HepG2 (cell line): ENCODE results near the gene CD19. TPM values are rescaled to one million over a fixed set of nuclear protein-coding genes. Genes with fewer than 3 reads are reported as not detected.

Experiments used
- AFF4 ChIP-seq: sonication (generic); formaldehyde crosslinking; IDR thresholded peaks from 2 replicates; pipeline ENCODE4 v1.4.0; 2020; ENCODE audit warnings: missing genetic modification reagents
- ATF2 ChIP-seq: sonication (generic); formaldehyde crosslinking; IDR thresholded peaks from 2 replicates; pipeline ENCODE4 v1.4.0; 2020; ENCODE audit warnings: missing genetic modification reagents
- BORCS8-MEF2B ChIP-seq: sonication (generic); formaldehyde crosslinking; IDR thresholded peaks from 2 replicates; pipeline ENCODE4 v1.8.0; 2022; ENCODE audit warnings: mild to moderate bottlenecking, missing genetic modification reagents
- CBFB ChIP-seq: sonication (generic); formaldehyde crosslinking; IDR thresholded peaks from 2 replicates; pipeline ENCODE4 v1.4.0; 2020; ENCODE audit warnings: missing genetic modification reagents
- CEBPG ChIP-seq: IDR thresholded peaks from 2 replicates; pipeline ENCODE4 v1.6.1; 2016
- ETV5 ChIP-seq: IDR thresholded peaks from 2 replicates; pipeline ENCODE4 v1.6.1; 2018; ENCODE audit warnings: missing biosample characterization, missing genetic modification reagents, inconsistent platforms, borderline replicate concordance
- KAT7 ChIP-seq: IDR thresholded peaks from 2 replicates; pipeline ENCODE4 v1.6.1; 2018; ENCODE audit warnings: borderline replicate concordance, missing compliant biosample characterization
- KDM2A ChIP-seq: sonication (generic); formaldehyde crosslinking; IDR thresholded peaks from 2 replicates; pipeline ENCODE4 v1.4.0; 2020; ENCODE audit warnings: low read depth, missing genetic modification reagents, borderline replicate concordance
- KLF15 ChIP-seq: sonication (generic); formaldehyde crosslinking; IDR thresholded peaks from 2 replicates; pipeline ENCODE4 v1.8.1; 2023; ENCODE audit warnings: borderline replicate concordance, mild to moderate bottlenecking, inconsistent platforms, missing genetic modification reagents, mixed read lengths
- NFIB ChIP-seq: sonication (generic); formaldehyde crosslinking; IDR thresholded peaks from 2 replicates; pipeline ENCODE4 v1.9.0; 2021; ENCODE audit warnings: missing genetic modification reagents, mild to moderate bottlenecking, borderline replicate concordance
- RBAK ChIP-seq: sonication (generic); formaldehyde crosslinking; IDR thresholded peaks from 2 replicates; pipeline ENCODE4 v1.5.1; 2020; ENCODE audit warnings: mild to moderate bottlenecking, missing genetic modification reagents
- SALL2 ChIP-seq: sonication (generic); formaldehyde crosslinking; IDR thresholded peaks from 2 replicates; pipeline ENCODE4 v1.8.1; 2023; ENCODE audit warnings: mild to moderate bottlenecking, missing genetic modification reagents, inconsistent platforms
- THAP9 ChIP-seq: sonication (generic); formaldehyde crosslinking; IDR thresholded peaks from 2 replicates; pipeline ENCODE4; 2020; ENCODE audit warnings: missing genetic modification reagents, mild to moderate bottlenecking, borderline replicate concordance
- ZBTB20 ChIP-seq: sonication (generic); formaldehyde crosslinking; IDR thresholded peaks from 2 replicates; pipeline ENCODE4 v1.8.1; 2023; ENCODE audit warnings: missing genetic modification reagents, low read depth, mild to moderate bottlenecking, borderline replicate concordance
- ZFP36 ChIP-seq: fragments of 150-350 bp; IDR thresholded peaks from 2 replicates; pipeline ENCODE4 v1.6.1; 2018; ENCODE audit warnings: borderline replicate concordance, low read length, low read depth; ENCODE audit not compliant: partially characterized antibody
- ZKSCAN8 ChIP-seq: IDR thresholded peaks from 2 replicates; pipeline ENCODE4 v1.6.1; 2016; ENCODE audit warnings: borderline replicate concordance, missing genetic modification reagents, missing compliant biosample characterization
- ZNF160 ChIP-seq: sonication (generic); formaldehyde crosslinking; IDR thresholded peaks from 2 replicates; pipeline ENCODE4 v1.8.0; 2022; ENCODE audit warnings: mild to moderate bottlenecking, inconsistent platforms, missing genetic modification reagents
- ZNF275 ChIP-seq: sonication (generic); formaldehyde crosslinking; IDR thresholded peaks from 2 replicates; pipeline ENCODE4 v1.8.0; 2022; ENCODE audit warnings: missing genetic modification reagents, mild to moderate bottlenecking, inconsistent platforms, borderline replicate concordance
- ZNF367 ChIP-seq: sonication (generic); formaldehyde crosslinking; IDR thresholded peaks from 2 replicates; pipeline ENCODE4 v1.4.0; 2020; ENCODE audit warnings: missing genetic modification reagents, borderline replicate concordance
- ZNF781 ChIP-seq: sonication (generic); formaldehyde crosslinking; IDR thresholded peaks from 2 replicates; pipeline ENCODE4 v1.5.1; 2020; ENCODE audit warnings: borderline replicate concordance, mild to moderate bottlenecking, missing genetic modification reagents; ENCODE audit errors: not compliant biosample characterization
- polyA plus RNA-seq, 8 experiments: library from polyadenylated mRNA; depleted of rRNA in 3 of 8; stranded (reverse) in 7 of 8; unstranded in 1 of 8; fragments of >200 nt; fragmentation: Illumina TruSeq in 4 of 8; extraction: Trizol in 4 of 8; gene quantifications; 2 replicates each; pipeline versions ENCODE4 v1.2.1 to v1.2.3, GENCODE V29; 2011 to 2016; ENCODE audit warnings: low read depth in 4 of 8, missing spikeins in 1 of 8, mixed read lengths in 1 of 8; ENCODE audit not compliant: insufficient read depth in 1 of 8
- total RNA-seq, 5 experiments: library from RNA; depleted of rRNA; stranded (reverse); fragments of >200 nt; fragmentation: Illumina TruSeq; extraction: Trizol; gene quantifications; 2 replicates each; pipeline ENCODE4 v1.2.3, GENCODE V29; 2016; ENCODE audit warnings: low read depth in 1 of 5

Gene CD19
- total and polyA plus RNA-seq, 2 of the 13 experiments (the other 11 are each of a cell fraction or from before 2014, with no cell fraction given): 0.55 to 1.1 TPM

GRCh38 chr16:28950648-28951409 is 19.1 kb downstream of the CD19 start, which contains the start of gene NFATC2IP (continued):
- TF ChIP-seq ZNF275 (CRISPR knock-in tag) (0 out of 2 replicates have a peak, but pooled peaks have one; percentile 43), BORCS8-MEF2B (CRISPR knock-in tag) (peak; percentile 97), SALL2 (CRISPR knock-in tag) (no peak), ZNF781 (CRISPR knock-in tag) (no peak), AFF4 (CRISPR knock-in tag) (no peak), ATF2 (CRISPR knock-in tag) (peak; percentile 47), CBFB (CRISPR knock-in tag) (peak; percentile 62), ZNF160 (CRISPR knock-in tag) (no peak), ETV5 (CRISPR knock-in tag) (peak; percentile 71; the same call in 1 of the 2 replicates), ZKSCAN8 (CRISPR knock-in tag) (no peak), KLF15 (CRISPR knock-in tag) (peak; percentile 43; the same call in 1 of the 2 replicates), ZFP36 (no peak), ZBTB20 (CRISPR knock-in tag) (no peak), ZNF367 (CRISPR knock-in tag) (no peak), KAT7 (CRISPR knock-in tag) (peak; percentile 63; the same call in 1 of the 2 replicates), NFIB (CRISPR knock-in tag) (no peak), KDM2A (CRISPR knock-in tag) (no peak), THAP9 (CRISPR knock-in tag) (peak; percentile 56; the same call in 1 of the 2 replicates), RBAK (CRISPR knock-in tag) (no peak), CEBPG (CRISPR knock-in tag) (no peak)
